GM21447 (cell line): ENCODE measurements around the gene CNTN4.

Source experiments
- ATAC-seq: cut with Tn5 transposase; IDR thresholded peaks from one replicate; pipeline ENCODE4 v1.9.1; 2021; ENCODE audit not compliant: unreplicated experiment

Gene CNTN4

GRCh38 chr3:2657971-2658370, 559.3 kb downstream of the CNTN4 start:
- no peak for ATAC-seq

- no peak for ATAC-seq
Observed at GRCh38 chr3:2659896-2660295, 561.2 kb downstream of the CNTN4 start.

GRCh38 chr3:2661078-2661477, 562.4 kb downstream of the CNTN4 start:
- no peak for ATAC-seq

GRCh38 chr3:2677501-2677900, 578.8 kb downstream of the CNTN4 start:
- ATAC-seq, result no peak

- no peak for ATAC-seq
Observed at GRCh38 chr3:2680236-2680635, 581.6 kb downstream of the CNTN4 start.

GRCh38 chr3:2684046-2684445, 585.4 kb downstream of the CNTN4 start:
- ATAC-seq, result no peak

- no peak for ATAC-seq
Observed at GRCh38 chr3:2686816-2687502, 588.3 kb downstream of the CNTN4 start.

GRCh38 chr3:2697589-2697988, 598.9 kb downstream of the CNTN4 start:
- ATAC-seq, result no peak

GRCh38 chr3:2701471-2701870, 602.8 kb downstream of the CNTN4 start:
- ATAC-seq, result no peak

- ATAC-seq, result no peak
Observed at GRCh38 chr3:2706144-2706835, 607.6 kb downstream of the CNTN4 start.

GRCh38 chr3:2706836-2707210, 608.2 kb downstream of the CNTN4 start:
- ATAC-seq, result no peak

GRCh38 chr3:2711081-2711480, 612.4 kb downstream of the CNTN4 start:
- no peak for ATAC-seq

- no peak for ATAC-seq
Observed at GRCh38 chr3:2713923-2714322, 615.3 kb downstream of the CNTN4 start.

- ATAC-seq, result no peak
Observed at GRCh38 chr3:2714834-2715233, 616.2 kb downstream of the CNTN4 start.

- ATAC-seq, result no peak
Observed at GRCh38 chr3:2727101-2727500, 628.4 kb downstream of the CNTN4 start.

GRCh38 chr3:2727610-2728318, 629.1 kb downstream of the CNTN4 start:
- ATAC-seq, result no peak

- ATAC-seq, result no peak
Observed at GRCh38 chr3:2731843-2732242, 633.2 kb downstream of the CNTN4 start.

GRCh38 chr3:2735392-2735894, 636.8 kb downstream of the CNTN4 start:
- ATAC-seq, result no peak

GRCh38 chr3:2741516-2741915, 642.9 kb downstream of the CNTN4 start:
- no peak for ATAC-seq

GRCh38 chr3:2765002-2765579, 666.4 kb downstream of the CNTN4 start:
- ATAC-seq, result peak; percentile 75

- ATAC-seq, result no peak
Observed at GRCh38 chr3:2770451-2770850, 671.8 kb downstream of the CNTN4 start.

- ATAC-seq, result peak; percentile 62
Observed at GRCh38 chr3:2771193-2771592, 672.5 kb downstream of the CNTN4 start.
